Esophagus muscularis mucosa (tissue), 3 donors: Measurements from ENCODE around the gene SH2D5.

Source experiments
- CTCF ChIP-seq, 3 experiments: fragments of 200-600 bp in 2 of 3; fragments of 450-650 bp in 1 of 3; sonication (generic) in 2 of 3; IDR thresholded peaks; one replicate each; pipeline ENCODE4 v1.5.1; 2017 to 2019; ENCODE audit warnings: antibody characterized with exemption in 3 of 3, mild to moderate bottlenecking in 2 of 3, moderate library complexity in 1 of 3
- POLR2AphosphoS5 ChIP-seq, 2 donors: sonication (generic); formaldehyde crosslinking; IDR thresholded peaks; one replicate each; pipeline ENCODE4 v1.6.1; 2017; ENCODE audit warnings: antibody characterized with exemption in 2 of 2

GRCh38 chr1:20698195-20698910 is 34.1 kb downstream of the SH2D5 start:
- TF ChIP-seq POLR2AphosphoS5 (IDR thresholded peaks at IDR 0.05) (peak in 1 of 2 donors; percentile 24), CTCF (IDR thresholded peaks at IDR 0.05) (no peak)
